ENCODE data around the gene TGFBR3L. TPM values are rescaled to one million over a fixed set of nuclear protein-coding genes. Genes with fewer than 3 reads are reported as not detected.
"Not testable (repeated sequence)": the region's sequence is repeated elsewhere in the genome, so short reads cannot be mapped to it uniquely, and the experiment has no call there.

TGFBR3L gene
- total RNA-seq, 1 experiment from 2014 or later = not detected

DNA sequence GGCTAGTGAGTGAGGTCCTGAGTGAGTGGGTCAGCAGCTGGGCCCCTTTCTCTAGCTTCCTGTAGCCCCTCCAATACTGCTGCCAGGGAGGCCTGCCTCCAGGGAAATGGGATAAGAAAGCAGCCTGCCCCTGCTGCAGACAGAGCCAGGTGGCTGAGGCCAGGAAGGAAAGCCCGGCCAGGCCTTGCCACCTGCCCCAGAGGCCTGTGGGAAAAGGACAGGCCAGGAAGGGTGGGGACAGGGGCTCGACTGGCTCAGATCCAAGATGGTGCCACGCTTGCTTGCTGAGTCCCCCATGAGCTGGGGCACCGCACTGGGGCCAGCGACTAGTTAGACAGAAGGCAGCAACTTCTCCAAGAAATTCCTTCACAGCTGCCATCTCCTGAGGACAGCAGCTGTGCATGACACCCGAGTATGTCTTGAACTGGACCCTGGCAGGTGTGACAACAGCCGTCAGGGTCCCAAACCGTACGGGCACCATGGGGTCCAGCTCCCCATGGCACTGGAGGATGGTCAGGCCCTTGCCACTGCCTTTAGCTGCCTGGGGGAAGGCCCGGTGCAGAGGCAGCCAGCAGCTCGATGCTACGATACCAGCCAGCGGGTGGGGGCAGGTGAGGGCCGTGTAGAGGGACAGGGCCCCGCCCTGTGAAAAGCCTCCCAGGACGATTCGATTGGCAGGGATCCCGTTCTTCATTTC, 35.4 kb upstream of the TGFBR3L start:
- DNase-seq (ENCODE audit: low spot score) = no peak

DNA sequence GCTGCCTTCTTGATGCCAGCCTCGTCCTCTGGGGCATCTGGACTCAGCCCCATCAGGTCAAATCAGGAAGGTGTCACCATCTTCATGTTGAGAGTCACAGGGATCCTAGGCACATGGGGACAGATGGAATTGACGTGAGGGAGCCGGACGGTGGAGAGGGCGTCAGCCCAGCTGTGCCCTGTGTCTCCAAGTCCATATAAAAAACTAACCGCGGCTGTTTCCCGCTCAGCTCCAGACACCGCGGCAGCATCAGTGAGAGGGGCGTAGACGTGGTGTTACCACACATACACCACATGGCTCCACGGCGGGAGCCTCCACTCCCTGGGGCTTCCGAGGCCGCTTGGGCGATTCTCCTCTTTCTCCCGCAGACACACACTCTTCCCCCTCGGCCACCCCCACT, 34.8 kb upstream of the TGFBR3L start:
- DNase-seq (ENCODE audit: low spot score) = no peak

DNA sequence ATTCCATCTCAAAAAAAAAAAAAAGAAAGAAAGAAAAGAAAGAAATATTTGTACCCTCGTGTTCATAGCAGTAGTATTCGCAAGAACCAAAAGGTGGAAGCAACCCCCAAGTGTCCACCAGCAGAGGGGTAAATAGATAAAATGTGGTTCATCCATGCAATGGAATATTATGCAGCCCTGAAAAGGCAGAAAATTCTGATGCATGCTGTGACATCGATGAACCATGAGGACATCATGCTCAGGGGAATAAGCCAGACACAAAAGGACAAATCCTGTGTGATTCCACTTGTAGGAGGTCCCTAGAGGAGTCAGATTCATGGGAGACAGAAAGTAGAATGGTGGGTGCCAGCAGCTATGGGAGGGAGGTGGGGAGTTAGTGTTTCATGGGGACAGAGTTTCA, 32.7 kb upstream of the TGFBR3L start:
- DNase-seq (ENCODE audit: low spot score) = no peak

DNA sequence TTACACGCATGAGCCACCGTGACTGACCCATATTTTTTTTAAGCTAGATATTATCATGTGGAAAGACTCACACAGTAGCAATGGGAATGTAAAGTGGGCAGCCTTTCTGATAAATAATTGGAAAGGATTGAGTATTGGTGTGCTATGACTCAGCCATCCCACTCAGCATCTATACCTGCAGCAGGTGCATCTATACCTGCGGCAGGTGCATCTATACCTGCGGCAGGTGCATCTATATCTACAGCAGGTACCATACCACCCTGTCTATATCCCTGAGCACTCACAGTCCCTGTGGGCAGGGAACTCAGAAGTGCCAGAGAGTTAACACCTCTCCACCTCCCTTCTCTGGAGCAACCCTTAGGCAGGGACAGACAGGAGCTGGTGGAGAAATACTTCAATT, 31.5 kb upstream of the TGFBR3L start:
- no peak for DNase-seq (ENCODE audit: low spot score)

DNA sequence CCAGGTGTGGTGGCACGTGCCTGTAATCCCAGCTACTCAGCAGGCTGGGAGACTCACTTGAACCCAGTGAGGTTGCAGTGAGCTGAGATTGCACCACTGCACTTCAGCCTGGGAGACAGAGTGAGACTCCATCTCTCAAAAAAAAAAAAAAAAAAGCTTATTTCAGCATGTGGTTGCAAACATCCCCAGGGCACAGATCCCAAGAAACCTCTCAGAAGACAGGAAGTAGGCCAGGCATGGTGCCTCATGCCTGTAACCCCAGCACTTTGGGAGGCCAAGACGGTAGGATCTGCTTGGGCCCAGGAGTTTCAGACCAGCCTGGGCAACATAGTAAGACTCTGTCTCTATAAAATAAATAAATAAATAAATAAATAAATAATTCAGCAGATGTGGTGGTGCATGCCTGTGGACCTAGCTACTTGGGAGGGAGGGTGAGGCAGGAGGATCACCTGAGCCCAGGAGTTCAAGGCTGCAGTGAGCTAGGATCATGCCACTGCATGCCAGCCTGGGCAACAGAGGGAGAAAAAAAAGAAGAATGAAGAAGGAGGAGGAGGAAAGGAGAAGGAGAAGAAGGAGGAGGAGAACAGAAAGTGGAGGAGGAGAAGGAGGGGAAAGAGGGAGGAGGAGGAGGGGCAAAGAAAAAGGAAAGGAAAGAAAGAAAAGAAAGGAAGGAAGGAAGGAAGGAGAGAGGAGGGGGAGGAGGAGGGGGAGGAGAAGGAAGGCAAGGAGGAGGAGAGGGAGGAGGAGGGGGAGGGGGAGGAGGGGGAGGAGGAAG, 30.6 kb upstream of the TGFBR3L start:
- no peak for DNase-seq (ENCODE audit: low spot score)

DNA sequence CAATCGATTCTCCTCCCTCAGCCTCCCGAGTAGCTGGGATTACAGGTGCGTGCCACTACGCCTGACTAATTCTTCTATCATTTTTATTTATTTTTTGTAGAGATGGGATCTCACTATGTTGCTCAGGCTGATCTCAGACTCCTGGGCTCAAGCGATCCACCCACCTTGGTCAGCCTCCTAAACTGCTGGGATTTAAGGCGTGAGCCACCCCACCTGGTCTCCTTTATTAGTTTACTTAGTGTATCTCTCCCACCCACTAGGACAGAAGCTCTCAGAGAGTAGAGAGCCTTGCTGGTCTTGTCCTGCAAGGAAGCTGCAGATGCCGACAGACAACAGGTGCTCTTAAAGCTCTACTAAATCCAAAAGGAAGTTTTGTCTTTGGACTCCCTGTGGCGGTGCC, 28.8 kb upstream of the TGFBR3L start:
- peak; percentile 11 for DNase-seq (ENCODE audit: low spot score)

DNA sequence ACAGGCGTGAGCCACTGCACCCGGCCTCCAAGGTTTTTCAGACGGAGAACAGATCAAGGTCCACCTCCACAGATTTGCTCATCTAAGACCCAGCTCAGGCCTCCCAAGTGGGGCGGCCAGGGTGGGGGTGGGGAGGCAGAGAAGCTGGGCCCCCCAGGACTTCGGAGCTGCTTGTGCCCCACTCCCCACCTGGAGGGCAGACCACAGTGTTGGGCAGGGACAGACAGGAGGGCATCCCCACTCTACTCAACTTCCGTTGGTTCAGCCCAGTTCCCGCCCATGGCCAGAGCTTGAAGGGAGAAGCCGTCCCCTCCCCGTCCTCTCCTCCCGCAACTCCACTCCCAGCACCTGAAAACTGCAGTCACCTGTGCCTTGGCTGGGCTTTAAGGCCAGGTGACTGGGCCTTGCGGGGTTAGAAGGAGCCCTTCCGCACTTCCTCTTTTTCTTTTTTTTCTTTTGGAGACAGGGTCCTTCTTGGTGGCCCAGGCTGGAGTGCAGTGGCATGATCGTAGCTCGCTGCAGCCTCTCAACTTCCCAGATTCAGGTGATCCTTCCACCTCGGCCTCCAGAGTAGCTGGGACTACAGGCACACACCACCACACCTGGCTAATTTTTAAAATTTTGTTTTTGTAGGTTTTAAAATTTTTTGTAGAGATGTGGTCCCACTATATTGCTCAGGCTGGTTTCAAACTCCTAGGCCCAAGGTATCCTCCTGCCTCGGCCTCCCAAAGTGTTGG, 27.1 kb upstream of the TGFBR3L start:
- no peak for DNase-seq (ENCODE audit: low spot score)

DNA sequence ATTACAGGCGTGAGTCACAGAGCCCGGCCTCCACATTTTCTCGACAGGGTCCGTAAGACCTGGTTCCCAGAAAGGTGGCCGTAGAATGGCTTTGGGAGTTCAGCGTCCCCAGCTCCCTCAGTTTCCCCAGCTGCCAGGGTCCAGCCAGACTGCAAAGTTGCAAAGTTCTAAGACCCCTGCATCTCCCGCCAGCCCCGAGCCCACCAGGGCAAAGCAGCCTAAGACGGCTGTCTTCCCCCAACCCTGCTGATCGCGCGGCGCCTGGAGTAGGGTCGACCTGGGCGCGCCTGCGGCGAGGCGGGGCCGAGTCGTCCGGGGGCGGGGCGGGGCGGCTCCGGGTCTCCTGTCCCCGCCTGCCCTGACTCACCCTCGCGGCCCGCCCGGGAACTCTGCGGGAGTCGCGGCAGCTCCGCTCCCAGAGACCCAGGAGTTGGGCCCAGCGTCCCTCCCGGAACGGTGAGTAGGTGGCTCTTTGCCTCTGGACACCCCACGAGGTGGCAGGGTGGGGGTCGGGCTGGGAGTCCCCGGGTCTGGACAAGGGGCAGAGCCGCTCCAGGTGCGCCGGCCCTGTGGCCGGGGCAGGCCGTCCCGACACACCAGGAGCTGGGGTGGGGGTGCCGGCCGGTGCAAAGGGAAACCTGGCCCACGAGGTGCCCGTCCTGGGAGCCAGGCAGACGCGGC, 26.3 kb upstream of the TGFBR3L start, which contains the start of gene LRRC8E:
TSS of gene LRRC8E (plus strand) at position 366 of the 681 bp plus-strand sequence. CDS start 7,094 bp downstream, outside the sequence.
- peak; percentile 47 for DNase-seq (ENCODE audit: low spot score)

DNA sequence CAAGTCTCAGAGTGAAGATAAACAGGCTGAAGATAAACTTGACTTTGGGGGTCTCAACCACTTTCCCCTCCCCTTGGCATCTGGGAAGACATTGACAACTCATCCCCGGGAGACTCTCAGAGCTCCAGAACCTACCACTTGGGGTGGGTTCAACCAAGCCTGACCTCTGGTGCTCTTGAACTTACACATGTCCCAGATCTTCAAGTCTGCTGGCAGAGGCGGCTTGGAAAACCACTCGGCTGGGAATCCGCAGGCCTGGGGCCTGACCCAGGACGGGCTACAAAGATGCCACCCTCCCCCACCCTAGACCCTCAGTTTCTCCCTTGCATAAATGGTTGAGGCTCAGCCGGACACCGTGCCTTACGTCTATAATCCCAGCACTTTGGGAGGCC, 25.8 kb upstream of the TGFBR3L start:
- DNase-seq (ENCODE audit: low spot score) = no peak

DNA sequence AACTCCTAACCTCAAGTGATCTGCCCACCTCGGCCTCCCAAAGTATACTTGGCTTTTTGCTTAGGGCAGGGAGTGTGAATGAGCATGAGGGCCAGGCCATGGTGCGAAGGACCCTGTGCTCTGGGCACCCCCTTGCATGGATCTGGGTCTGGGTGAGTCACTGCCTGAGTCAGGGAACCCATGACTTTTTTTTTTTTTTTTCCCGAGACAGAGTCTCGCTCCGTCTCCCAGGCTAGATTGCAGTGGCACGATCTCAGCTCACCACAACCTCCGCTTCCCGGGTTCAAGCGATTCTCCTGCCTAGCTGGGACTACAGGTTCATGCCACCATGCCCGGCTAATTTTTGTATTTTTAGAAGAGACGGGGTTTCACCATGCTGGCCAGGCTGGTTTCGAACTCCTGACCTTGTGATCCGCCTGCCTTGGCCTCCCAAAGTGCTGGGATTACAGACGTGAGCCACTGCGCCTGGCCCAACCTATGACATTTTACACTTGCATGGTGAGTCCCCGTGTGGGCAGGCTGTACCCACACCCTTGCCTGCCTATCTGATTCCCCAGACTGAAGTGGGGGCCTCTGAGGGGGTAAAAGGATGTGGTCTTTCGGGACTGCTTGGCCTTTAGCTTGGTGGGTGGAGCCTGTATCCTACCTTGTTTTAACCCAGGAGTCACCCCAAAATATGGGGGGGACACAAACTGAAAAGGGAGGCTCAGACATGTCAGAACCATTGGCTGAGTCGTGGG, 21.1 kb upstream of the TGFBR3L start:
- DNase-seq (ENCODE audit: low spot score) = not testable (repeated sequence)

DNA sequence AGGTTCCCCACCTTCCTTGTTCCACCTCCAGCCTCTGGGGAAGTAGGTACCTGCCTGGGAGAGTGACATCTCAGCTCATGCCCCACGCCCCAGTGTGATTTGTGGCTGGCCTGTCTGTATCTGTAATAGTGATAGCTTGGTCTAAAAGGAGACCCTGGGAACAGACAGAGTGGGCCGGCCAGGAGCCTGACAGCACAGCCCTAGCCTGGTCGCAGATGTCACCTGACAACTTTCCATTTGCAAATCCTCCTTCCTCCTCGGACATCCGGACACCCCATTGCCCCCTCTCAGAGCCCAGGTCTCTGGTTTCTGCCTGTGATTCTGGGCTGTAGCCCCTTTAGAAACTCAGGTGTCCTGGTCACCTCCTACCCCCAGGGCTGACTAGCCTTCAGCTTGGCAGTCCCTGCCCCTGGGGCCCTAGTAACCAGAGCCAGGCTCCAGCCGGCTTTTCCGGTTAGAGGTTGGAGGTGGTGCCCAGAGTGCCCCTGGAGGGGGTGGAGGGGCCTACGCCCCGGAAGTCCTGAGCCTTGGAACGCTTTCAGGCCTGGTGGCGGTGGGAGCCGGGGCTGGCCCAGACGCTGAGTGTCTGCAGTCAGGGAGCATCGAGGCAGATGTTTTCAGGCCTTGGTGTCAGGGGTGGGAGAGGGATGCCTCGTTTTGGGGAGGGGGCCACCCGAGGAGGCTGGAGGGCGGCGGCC, 19.9 kb upstream of the TGFBR3L start:
- peak; percentile 82 for DNase-seq (ENCODE audit: low spot score)

DNA sequence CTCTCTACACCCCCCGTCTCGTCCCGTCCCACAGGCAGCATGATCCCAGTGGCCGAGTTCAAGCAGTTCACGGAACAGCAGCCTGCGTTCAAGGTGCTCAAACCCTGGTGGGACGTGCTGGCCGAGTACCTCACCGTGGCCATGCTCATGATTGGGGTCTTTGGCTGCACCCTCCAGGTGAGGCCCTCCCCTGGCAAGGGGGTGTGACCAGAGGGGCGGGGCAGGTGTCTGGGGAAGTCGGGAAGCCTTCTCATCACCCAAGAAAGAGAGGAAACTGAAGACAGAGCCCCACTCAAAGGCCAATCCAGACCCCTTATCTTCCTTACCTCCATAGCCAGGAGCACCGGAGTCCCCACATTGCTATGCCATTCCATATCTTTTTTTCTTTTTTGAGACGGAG, 19.1 kb upstream of the TGFBR3L start:
- DNase-seq (ENCODE audit: low spot score) = no peak

DNA sequence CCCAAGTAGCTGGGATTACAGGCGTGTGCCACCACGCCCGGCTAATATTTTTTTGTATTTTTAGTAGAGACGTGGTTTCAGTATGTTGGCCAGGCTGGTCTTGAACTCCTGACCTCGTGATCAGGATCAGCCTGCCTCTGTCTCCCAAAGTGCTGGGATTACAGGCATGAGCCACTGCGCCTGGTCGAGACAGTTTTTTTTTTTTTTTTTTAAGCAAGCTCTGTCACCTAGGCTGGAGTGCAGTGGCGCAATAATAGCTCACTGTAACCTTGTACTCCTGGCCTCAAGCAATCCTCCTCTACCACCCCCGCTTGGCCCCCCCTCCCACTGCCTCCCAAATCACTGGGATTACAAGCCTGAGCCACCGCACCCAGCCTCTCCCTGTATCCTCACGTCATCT, 17.3 kb upstream of the TGFBR3L start:
- DNase-seq (ENCODE audit: low spot score) = no peak

DNA sequence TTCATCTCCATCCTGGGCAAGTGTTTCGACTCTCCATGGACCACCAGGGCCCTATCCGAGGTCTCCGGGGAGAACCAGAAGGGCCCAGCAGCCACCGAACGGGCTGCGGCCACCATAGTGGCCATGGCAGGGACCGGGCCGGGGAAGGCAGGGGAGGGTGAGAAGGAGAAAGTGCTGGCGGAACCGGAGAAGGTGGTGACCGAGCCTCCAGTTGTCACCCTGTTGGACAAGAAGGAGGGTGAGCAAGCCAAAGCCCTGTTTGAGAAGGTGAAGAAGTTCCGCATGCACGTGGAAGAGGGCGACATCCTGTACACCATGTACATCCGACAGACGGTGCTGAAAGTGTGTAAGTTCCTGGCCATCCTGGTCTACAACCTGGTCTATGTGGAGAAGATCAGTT, 15.7 kb upstream of the TGFBR3L start:
- no peak for DNase-seq (ENCODE audit: low spot score)

DNA sequence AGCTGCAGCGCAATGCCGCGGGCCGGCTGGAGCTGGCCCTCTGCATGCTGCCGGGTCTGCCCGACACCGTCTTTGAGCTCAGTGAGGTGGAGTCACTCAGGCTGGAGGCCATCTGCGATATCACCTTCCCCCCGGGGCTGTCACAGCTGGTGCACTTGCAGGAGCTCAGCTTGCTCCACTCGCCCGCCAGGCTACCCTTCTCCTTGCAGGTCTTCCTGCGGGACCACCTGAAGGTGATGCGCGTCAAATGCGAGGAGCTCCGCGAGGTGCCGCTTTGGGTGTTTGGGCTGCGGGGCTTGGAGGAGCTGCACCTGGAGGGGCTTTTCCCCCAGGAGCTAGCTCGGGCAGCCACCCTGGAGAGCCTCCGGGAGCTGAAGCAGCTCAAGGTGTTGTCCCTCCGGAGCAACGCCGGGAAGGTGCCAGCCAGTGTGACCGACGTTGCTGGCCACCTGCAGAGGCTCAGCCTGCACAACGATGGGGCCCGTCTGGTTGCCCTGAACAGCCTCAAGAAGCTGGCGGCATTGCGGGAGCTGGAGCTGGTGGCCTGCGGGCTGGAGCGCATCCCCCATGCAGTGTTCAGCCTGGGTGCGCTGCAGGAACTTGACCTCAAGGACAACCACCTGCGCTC, 14.8 kb upstream of the TGFBR3L start:
- no peak for DNase-seq (ENCODE audit: low spot score)

DNA sequence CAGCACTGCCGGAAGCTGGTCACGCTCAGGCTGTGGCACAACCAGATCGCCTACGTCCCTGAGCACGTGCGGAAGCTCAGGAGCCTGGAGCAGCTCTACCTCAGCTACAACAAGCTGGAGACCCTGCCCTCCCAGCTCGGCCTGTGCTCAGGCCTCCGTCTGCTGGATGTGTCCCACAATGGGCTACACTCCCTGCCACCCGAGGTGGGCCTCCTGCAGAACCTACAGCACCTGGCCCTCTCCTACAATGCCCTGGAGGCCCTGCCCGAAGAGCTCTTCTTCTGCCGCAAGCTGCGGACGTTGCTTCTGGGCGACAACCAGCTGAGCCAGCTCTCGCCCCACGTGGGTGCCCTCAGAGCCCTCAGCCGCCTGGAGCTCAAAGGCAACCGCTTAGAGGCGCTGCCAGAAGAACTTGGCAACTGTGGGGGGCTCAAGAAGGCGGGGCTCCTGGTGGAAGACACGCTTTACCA, 14.2 kb upstream of the TGFBR3L start:
- DNase-seq (ENCODE audit: low spot score) = no peak

DNA sequence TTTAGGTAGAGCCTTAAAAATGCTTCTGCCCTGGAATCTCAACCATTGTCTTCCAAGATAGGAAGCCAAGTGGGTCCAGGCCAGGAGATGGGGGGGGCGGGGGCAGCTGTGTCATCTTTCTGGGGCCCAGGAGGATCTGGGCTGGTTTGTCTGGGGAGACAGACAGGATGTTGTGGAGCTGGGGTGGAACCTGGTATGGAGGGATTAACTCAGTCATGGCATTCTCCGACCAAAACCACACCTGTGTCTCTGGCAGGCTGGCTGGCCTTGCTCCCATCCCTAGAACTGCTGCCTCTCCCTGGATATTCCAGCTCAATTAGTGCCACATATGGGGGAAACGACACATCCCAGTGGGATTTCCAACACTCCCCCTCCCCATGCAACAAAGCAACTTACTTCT, 13.7 kb upstream of the TGFBR3L start:
- no peak for DNase-seq (ENCODE audit: low spot score)

DNA sequence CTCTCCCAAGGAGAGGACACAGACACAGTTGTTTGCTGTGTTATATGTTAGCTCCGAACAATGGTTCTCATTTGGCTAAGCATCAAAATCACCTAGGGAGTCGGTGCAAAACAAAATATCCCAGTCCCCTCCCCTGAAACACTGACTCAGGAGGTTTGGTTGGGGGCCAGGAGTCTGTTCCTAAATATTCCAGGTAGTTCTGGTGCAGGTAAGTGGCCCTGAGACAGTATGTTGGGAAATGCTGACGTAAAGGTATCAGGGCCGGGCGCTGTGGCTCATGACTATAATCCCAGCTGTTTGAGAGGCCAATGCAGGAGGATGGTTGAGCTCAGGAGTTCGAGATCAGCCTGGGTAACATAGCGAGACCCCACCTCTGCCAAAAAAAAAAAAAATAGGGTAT, 13.3 kb upstream of the TGFBR3L start:
- no peak for DNase-seq (ENCODE audit: low spot score)

DNA sequence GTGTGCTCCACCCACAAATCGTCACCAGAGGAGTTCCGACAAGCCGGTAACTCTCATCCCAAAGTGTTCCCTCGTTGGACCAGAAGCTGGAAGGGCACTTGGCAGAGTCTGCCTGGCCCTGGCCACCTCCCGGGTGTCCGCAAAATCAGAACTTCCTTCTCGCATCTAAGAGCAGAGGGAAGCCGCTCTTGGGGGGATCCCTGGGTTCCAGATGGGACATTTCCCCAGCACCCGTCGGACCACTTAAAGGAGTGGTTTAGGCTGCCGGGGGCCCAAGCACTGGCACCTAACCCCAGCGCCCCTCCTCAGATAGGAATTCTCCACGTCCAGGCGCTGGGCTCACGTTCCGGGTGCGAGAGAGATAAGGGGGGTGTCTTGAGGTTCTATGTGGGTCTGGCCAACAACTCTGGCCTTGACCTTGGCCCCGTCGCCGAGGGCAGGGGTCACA, 11.8 kb upstream of the TGFBR3L start:
- DNase-seq (ENCODE audit: low spot score) = peak; percentile 44

All from HT-29 (cell line).